Peyer's patch (tissue), 4 donors: Measurements from ENCODE around the gene PLCL1. TPM values are rescaled to one million over a fixed set of nuclear protein-coding genes. Genes with fewer than 3 reads are reported as not detected.

Experiments used
- DNase-seq, 3 donors: peaks; one replicate each; pipeline ENCODE4 v3.0.0-alpha.2; 2017 to 2019
- H3K27ac ChIP-seq, 4 donors: fragments of 200-600 bp; sonication (generic); one replicate each; pipeline ENCODE4 v1.5.1; 2016 to 2019
- H3K27me3 ChIP-seq, 2 donors: fragments of 200-600 bp; sonication (generic); one replicate each; pipeline ENCODE4 v1.5.1; 2019
- H3K36me3 ChIP-seq, 3 donors: fragments of 200-600 bp; sonication (generic); one replicate each; pipeline ENCODE4 v1.5.1; 2016 to 2019
- H3K4me1 ChIP-seq, 4 donors: fragments of 200-600 bp; sonication (generic); one replicate each; pipeline ENCODE4 v1.5.1; 2016 to 2019
- H3K4me3 ChIP-seq, 4 donors: fragments of 200-600 bp; sonication (generic); 1 replicate in 3 of 4; 2 replicates in 1 of 4; pipeline ENCODE4 v1.5.1; 2016 to 2019; ENCODE audit warnings: mild to moderate bottlenecking in 1 of 4
- H3K9me3 ChIP-seq, 4 donors: fragments of 200-600 bp; sonication (generic); one replicate each; pipeline ENCODE4 v1.5.1; 2016 to 2019; ENCODE audit warnings: mild to moderate bottlenecking in 1 of 4
- CTCF ChIP-seq, 6 experiments: fragments of 450-650 bp in 4 of 6; fragments of 200-600 bp in 2 of 6; sonication (generic) in 1 of 6; IDR thresholded peaks; one replicate each; pipeline ENCODE4 v1.5.1; 2017 to 2019; ENCODE audit warnings: antibody characterized with exemption in 6 of 6, mild to moderate bottlenecking in 3 of 6, moderate library complexity in 1 of 6
- POLR2A ChIP-seq, 2 donors: fragments of 450-650 bp; IDR thresholded peaks; one replicate each; pipeline ENCODE4 v1.5.1; 2017; ENCODE audit warnings: antibody characterized with exemption in 2 of 2, mild to moderate bottlenecking in 2 of 2, moderate library complexity in 2 of 2
- total RNA-seq, 4 donors: library from RNA; depleted of rRNA; stranded (reverse); fragments of >200 nt; gene quantifications; one replicate each; pipeline ENCODE4 v1.1.0, GENCODE V29; 2016

The PLCL1 gene
- total RNA-seq, 4 donors from 2014 or later: 1.9 to 5.8 (median 2.8) TPM; not detected in 1

- TF ChIP-seq POLR2A (IDR thresholded peaks at IDR 0.05): no peak
- TF ChIP-seq CTCF (IDR thresholded peaks at IDR 0.05): no peak
- no peaks in the 10 kb centered on the region for H3K36me3 ChIP-seq
- H3K9me3 ChIP-seq: no peaks in the 10 kb centered on the region
- no peak overlapping the region for H3K4me3 ChIP-seq
- no peaks in the 10 kb centered on the region for H3K4me1 ChIP-seq
- H3K27ac ChIP-seq: no peak overlapping the region
- no peaks in the 10 kb centered on the region for H3K27me3 ChIP-seq
- no peak for DNase-seq
These were observed 115.1 kb downstream of the PLCL1 start for GRCh38 chr2:197919487-197919886.

- Histone ChIP-seq H3K36me3 (no peaks in the 10 kb centered on the region), H3K4me3 (no peak overlapping the region), H3K27ac (no peak overlapping the region), H3K9me3 (no peaks in the 10 kb centered on the region), H3K27me3 (no peaks in the 10 kb centered on the region), H3K4me1 (no peaks in the 10 kb centered on the region)
- no peak for DNase-seq
- TF ChIP-seq POLR2A (IDR thresholded peaks at IDR 0.05) (no peak), CTCF (IDR thresholded peaks at IDR 0.05) (no peak)
These were observed 115.7 kb downstream of the PLCL1 start for GRCh38 chr2:197920088-197920487.

- no peaks in the 10 kb centered on the region for H3K36me3 ChIP-seq
- no peak for TF ChIP-seq POLR2A (IDR thresholded peaks at IDR 0.05)
- TF ChIP-seq CTCF (IDR thresholded peaks at IDR 0.05): no peak
- no peaks in the 10 kb centered on the region for H3K9me3 ChIP-seq
- H3K4me3 ChIP-seq: no peak overlapping the region
- no peaks in the 10 kb centered on the region for H3K27me3 ChIP-seq
- DNase-seq: no peak
- no peak overlapping the region for H3K27ac ChIP-seq
- H3K4me1 ChIP-seq: no peaks in the 10 kb centered on the region
These were observed 116.3 kb downstream of the PLCL1 start for GRCh38 chr2:197920592-197921201.

- H3K27me3 ChIP-seq: no peaks in the 10 kb centered on the region
- H3K4me3 ChIP-seq: no peak overlapping the region
- H3K4me1 ChIP-seq: no peaks in the 10 kb centered on the region
- no peak for DNase-seq
- TF ChIP-seq POLR2A (IDR thresholded peaks at IDR 0.05) (no peak), CTCF (IDR thresholded peaks at IDR 0.05) (no peak)
- no peaks in the 10 kb centered on the region for H3K9me3 ChIP-seq
- no peak overlapping the region for H3K27ac ChIP-seq
- no peaks in the 10 kb centered on the region for H3K36me3 ChIP-seq
These were observed 120.1 kb downstream of the PLCL1 start for GRCh38 chr2:197924483-197924882.

GRCh38 chr2:197925204-197925603 is 120.8 kb downstream of the PLCL1 start:
- H3K9me3 ChIP-seq: no peaks in the 10 kb centered on the region
- no peaks in the 10 kb centered on the region for H3K36me3 ChIP-seq
- H3K27me3 ChIP-seq: no peaks in the 10 kb centered on the region
- no peak overlapping the region for H3K4me3 ChIP-seq
- TF ChIP-seq CTCF (IDR thresholded peaks at IDR 0.05): no peak
- no peak for TF ChIP-seq POLR2A (IDR thresholded peaks at IDR 0.05)
- DNase-seq: no peak
- no peaks in the 10 kb centered on the region for H3K4me1 ChIP-seq
- no peak overlapping the region for H3K27ac ChIP-seq

- Histone ChIP-seq H3K27me3 (no peaks in the 10 kb centered on the region), H3K4me3 (no peak overlapping the region), H3K9me3 (no peaks in the 10 kb centered on the region), H3K27ac (no peak overlapping the region), H3K4me1 (no peaks in the 10 kb centered on the region), H3K36me3 (no peaks in the 10 kb centered on the region)
- DNase-seq: no peak
- no peak for TF ChIP-seq CTCF (IDR thresholded peaks at IDR 0.05)
- no peak for TF ChIP-seq POLR2A (IDR thresholded peaks at IDR 0.05)
These were observed 121.6 kb downstream of the PLCL1 start for GRCh38 chr2:197925976-197926375.
